ENCODE measurements around the gene LNX1. TPM values are rescaled to one million over a fixed set of nuclear protein-coding genes. Genes with fewer than 3 reads are reported as not detected.

Gene LNX1
- polyA plus RNA-seq, 2 of the 4 experiments (the other 2 are of a cell fraction), result 0.04 to 0.14 TPM

- DNase-seq (ENCODE audit: low read depth in 1 of 2, low spot score in 1 of 2), result peak in 1 of 2 experiments; percentile 10
- Histone ChIP-seq H3K4me3 (no peak overlapping the region), H3K27ac (no peak overlapping the region), H3K4me1 (no peaks in the 10 kb centered on the region), H3K9me3 (no peaks in the 10 kb centered on the region), H3K4me2 (no peak overlapping the region)
- ChIA-PET CTCF (interaction anchor here (1.3 kb wide), 1 partner anchor 16 kb away, joined by 6 read pairs; no protein-coding TSS in a partner anchor), POLR2A (no interaction called here)
- no peak for FAIRE-seq
- TF ChIP-seq, protein P1, sequence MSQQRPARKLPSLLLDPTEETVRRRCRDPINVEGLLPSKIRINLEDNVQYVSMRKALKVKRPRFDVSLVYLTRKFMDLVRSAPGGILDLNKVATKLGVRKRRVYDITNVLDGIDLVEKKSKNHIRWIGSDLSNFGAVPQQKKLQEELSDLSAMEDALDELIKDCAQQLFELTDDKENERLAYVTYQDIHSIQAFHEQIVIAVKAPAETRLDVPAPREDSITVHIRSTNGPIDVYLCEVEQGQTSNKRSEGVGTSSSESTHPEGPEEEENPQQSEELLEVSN (IDR thresholded peaks at IDR 0.05; ENCODE audit: borderline replicate concordance, low read depth), result no peak
- TF ChIP-seq BCL3 (IDR thresholded peaks at IDR 0.05), result no peak
- TF ChIP-seq MAZ (IDR thresholded peaks at IDR 0.05; ENCODE audit: borderline replicate concordance, low read depth, low read length), result no peak
- TF ChIP-seq, protein P2, sequence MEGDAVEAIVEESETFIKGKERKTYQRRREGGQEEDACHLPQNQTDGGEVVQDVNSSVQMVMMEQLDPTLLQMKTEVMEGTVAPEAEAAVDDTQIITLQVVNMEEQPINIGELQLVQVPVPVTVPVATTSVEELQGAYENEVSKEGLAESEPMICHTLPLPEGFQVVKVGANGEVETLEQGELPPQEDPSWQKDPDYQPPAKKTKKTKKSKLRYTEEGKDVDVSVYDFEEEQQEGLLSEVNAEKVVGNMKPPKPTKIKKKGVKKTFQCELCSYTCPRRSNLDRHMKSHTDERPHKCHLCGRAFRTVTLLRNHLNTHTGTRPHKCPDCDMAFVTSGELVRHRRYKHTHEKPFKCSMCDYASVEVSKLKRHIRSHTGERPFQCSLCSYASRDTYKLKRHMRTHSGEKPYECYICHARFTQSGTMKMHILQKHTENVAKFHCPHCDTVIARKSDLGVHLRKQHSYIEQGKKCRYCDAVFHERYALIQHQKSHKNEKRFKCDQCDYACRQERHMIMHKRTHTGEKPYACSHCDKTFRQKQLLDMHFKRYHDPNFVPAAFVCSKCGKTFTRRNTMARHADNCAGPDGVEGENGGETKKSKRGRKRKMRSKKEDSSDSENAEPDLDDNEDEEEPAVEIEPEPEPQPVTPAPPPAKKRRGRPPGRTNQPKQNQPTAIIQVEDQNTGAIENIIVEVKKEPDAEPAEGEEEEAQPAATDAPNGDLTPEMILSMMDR (IDR thresholded peaks at IDR 0.05), result no peak
- no peak for TF ChIP-seq RAD21 (conservative IDR thresholded peaks at IDR 0.05 in 1 of 2, IDR thresholded peaks at IDR 0.05 in 1 of 2)
- TF ChIP-seq RNF2 (IDR thresholded peaks at IDR 0.05; ENCODE audit: borderline replicate concordance, low read depth), result no peak
- TF ChIP-seq PHF8 (IDR thresholded peaks at IDR 0.05; ENCODE audit: borderline replicate concordance, low read depth), result no peak
- TF ChIP-seq ELK1 (IDR thresholded peaks at IDR 0.05; ENCODE audit: low read depth, low read length), result no peak
- no peak for TF ChIP-seq CEBPB (IDR thresholded peaks at IDR 0.05)
- no peak for TF ChIP-seq NFE2L2 (conservative IDR thresholded peaks at IDR 0.05; ENCODE audit: low read length)
- TF ChIP-seq HOXA7 (CRISPR knock-in tag; IDR thresholded peaks at IDR 0.05), result no peak
- no peak for ATAC-seq
- 20% methylated on average over 1 of the region's 1 CpG for WGBS (ENCODE audit: missing lambda C conversion rate)
Measured at GRCh38 chr4:53508446-53508845, 82.8 kb downstream of the LNX1 start.

DNA sequence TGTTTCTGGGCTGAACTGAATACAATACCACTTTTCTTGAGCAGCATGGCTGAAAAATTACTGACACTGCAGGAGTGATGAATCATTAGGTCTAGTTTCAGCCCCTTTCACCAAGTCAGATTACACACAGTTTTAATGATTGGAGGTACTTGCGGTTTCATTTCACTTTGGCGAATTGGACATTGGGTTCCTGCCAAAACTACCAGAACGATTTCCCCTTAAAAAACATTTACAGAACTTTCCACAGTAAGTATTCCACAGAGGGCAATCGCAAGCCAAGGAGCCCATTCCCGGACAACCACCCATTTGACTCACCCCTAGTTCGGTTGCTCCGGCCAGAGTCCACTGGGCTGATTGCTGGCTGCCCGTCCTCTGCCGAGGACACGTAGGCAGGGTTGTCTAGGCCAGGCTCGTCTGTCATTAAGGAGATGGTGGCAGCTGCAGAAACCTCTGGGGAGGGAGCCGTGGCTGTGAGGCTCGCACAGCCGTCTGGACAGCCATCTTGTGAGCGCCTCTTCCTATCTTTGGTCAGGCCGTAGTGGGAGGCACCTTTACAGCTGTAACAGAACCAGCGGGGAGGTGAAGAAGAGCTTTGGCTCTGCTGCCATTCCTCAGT is 83.5 kb downstream of the LNX1 start:
- ATAC-seq, result no peak

More for the DNA sequence above, 83.5 kb downstream of the LNX1 start:
- no peak overlapping the region for H3K27ac ChIP-seq
- POLR2A ChIA-PET, result no interaction called here
- CTCF ChIA-PET, result interaction anchor here (1.1 kb wide), 1 partner anchor 720 kb away, joined by 3 read pairs; no protein-coding TSS in a partner anchor
- H3K9me3 ChIP-seq, result no peaks in the 10 kb centered on the region
- no peak overlapping the region for H3K4me3 ChIP-seq
- no peak for DNase-seq (ENCODE audit: low read depth in 1 of 2, low spot score in 1 of 2)
- no peak overlapping the region for H3K4me2 ChIP-seq
- no peaks in the 10 kb centered on the region for H3K4me1 ChIP-seq
- 70% methylated on average over 13 of the region's 17 CpGs for WGBS (ENCODE audit: missing lambda C conversion rate)
- TF ChIP-seq SMC3 (IDR thresholded peaks at IDR 0.05) (no peak), FOSB (CRISPR knock-in tag; IDR thresholded peaks at IDR 0.05) (no peak), CBX2 (IDR thresholded peaks at IDR 0.05; ENCODE audit: borderline replicate concordance, low read depth) (no peak), HOXB13 (CRISPR knock-in tag; IDR thresholded peaks at IDR 0.05; ENCODE audit: low read depth) (no peak), ZFP36 (IDR thresholded peaks at IDR 0.05; ENCODE audit: borderline replicate concordance, partially characterized antibody) (no peak), KDM5A (IDR thresholded peaks at IDR 0.05) (no peak), PHF8 (IDR thresholded peaks at IDR 0.05; ENCODE audit: borderline replicate concordance, low read depth) (no peak), RAD21 (conservative IDR thresholded peaks at IDR 0.05 in 1 of 2, IDR thresholded peaks at IDR 0.05 in 1 of 2) (no peak), EHF (CRISPR knock-in tag; IDR thresholded peaks at IDR 0.05) (no peak), KDM1A (IDR thresholded peaks at IDR 0.05; ENCODE audit: low read depth) (no peak)
- TF ChIP-seq, protein P3, sequence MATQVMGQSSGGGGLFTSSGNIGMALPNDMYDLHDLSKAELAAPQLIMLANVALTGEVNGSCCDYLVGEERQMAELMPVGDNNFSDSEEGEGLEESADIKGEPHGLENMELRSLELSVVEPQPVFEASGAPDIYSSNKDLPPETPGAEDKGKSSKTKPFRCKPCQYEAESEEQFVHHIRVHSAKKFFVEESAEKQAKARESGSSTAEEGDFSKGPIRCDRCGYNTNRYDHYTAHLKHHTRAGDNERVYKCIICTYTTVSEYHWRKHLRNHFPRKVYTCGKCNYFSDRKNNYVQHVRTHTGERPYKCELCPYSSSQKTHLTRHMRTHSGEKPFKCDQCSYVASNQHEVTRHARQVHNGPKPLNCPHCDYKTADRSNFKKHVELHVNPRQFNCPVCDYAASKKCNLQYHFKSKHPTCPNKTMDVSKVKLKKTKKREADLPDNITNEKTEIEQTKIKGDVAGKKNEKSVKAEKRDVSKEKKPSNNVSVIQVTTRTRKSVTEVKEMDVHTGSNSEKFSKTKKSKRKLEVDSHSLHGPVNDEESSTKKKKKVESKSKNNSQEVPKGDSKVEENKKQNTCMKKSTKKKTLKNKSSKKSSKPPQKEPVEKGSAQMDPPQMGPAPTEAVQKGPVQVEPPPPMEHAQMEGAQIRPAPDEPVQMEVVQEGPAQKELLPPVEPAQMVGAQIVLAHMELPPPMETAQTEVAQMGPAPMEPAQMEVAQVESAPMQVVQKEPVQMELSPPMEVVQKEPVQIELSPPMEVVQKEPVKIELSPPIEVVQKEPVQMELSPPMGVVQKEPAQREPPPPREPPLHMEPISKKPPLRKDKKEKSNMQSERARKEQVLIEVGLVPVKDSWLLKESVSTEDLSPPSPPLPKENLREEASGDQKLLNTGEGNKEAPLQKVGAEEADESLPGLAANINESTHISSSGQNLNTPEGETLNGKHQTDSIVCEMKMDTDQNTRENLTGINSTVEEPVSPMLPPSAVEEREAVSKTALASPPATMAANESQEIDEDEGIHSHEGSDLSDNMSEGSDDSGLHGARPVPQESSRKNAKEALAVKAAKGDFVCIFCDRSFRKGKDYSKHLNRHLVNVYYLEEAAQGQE (IDR thresholded peaks at IDR 0.05), result no peak
- FAIRE-seq, result no peak
